H1 (cell line): Measurements from ENCODE around the gene CD44. TPM values are rescaled to one million over a fixed set of nuclear protein-coding genes. Genes with fewer than 3 reads are reported as not detected.
A peak's percentile ranks its signal among the peaks of the same experiment; 100 is the strongest.

Experiments
- CTCF ChIA-PET: fragments of 300-600 bp; sonication (Branson Sonifier 250); formaldehyde crosslinking; loops from one replicate; lab custom pipeline; 2021; ENCODE audit not compliant: partially characterized antibody; lab: Charles Lee
- POLR2A ChIA-PET: fragments of 300-600 bp; sonication (Branson Sonifier 250); formaldehyde crosslinking; loops from one replicate; lab custom pipeline; 2021; ENCODE audit warnings: inconsistent platforms; ENCODE audit not compliant: partially characterized antibody; lab: Charles Lee
- DNase-seq, 2 experiments: peaks; one replicate each; pipeline versions ENCODE4 v3.0.0 to v3.0.0-alpha.2; 2010 to 2022; ENCODE audit warnings: low spot score in 2 of 2, low read depth in 1 of 2, mixed read lengths in 1 of 2
- FAIRE-seq: peaks from 2 replicates; lab custom pipeline; 2011; peaks lifted over from hg19 to GRCh38; lab: Jason Lieb, UNC
- H2AFZ ChIP-seq: 2 replicates; pipeline ENCODE4 v1.8.1; 2012; ENCODE audit warnings: low read length, inconsistent platforms
- H2AK5ac ChIP-seq: 2 replicates; pipeline ENCODE4 v1.6.1; 2013; ENCODE audit warnings: low read depth, low read length
- H2BK120ac ChIP-seq: replicated peaks from 2 replicates; pipeline ENCODE3; 2013; ENCODE audit warnings: low read depth, low read length, inconsistent platforms
- H2BK12ac ChIP-seq: 2 replicates; pipeline ENCODE4 v1.6.1; 2013; ENCODE audit warnings: low read depth, low read length
- H2BK15ac ChIP-seq: 2 replicates; pipeline ENCODE4 v1.6.1; 2013; ENCODE audit warnings: low read length
- H2BK20ac ChIP-seq: 2 replicates; pipeline ENCODE4 v1.6.1; 2013; ENCODE audit warnings: low read length
- H2BK5ac ChIP-seq: 2 replicates; pipeline ENCODE4 v1.6.1; 2013; ENCODE audit warnings: low read depth, low read length
- H3K14ac ChIP-seq: 2 replicates; pipeline ENCODE4 v1.6.1; 2013; ENCODE audit warnings: inconsistent platforms; ENCODE audit not compliant: insufficient read length
- H3K18ac ChIP-seq: 2 replicates; pipeline ENCODE4 v1.6.1; 2013; ENCODE audit warnings: low read length; ENCODE audit errors: extremely low read depth
- H3K23ac ChIP-seq: 2 replicates; pipeline ENCODE4 v1.6.1; 2013; ENCODE audit warnings: inconsistent platforms; ENCODE audit not compliant: insufficient read length
- H3K23me2 ChIP-seq: 2 replicates; pipeline ENCODE4 v1.6.1; 2013; ENCODE audit warnings: low read depth, low read length
- H3K27ac ChIP-seq: 2 replicates; pipeline ENCODE4 v1.6.1; 2011; ENCODE audit warnings: low read depth, low read length, inconsistent platforms
- H3K27me3 ChIP-seq, 4 experiments: replicated peaks in 1 of 4; 1 replicate in 1 of 4; 2 replicates in 3 of 4; pipeline versions ENCODE4 v1.6.1 to v1.8.1; 2011 to 2013; ENCODE audit warnings: low read length in 3 of 4, mild to moderate bottlenecking in 3 of 4, inconsistent platforms in 2 of 4, mixed read lengths in 2 of 4, moderate library complexity in 1 of 4; ENCODE audit not compliant: control insufficient read depth in 3 of 4, insufficient read depth in 3 of 4; ENCODE audit errors: extremely low read depth in 1 of 4
- H3K36me3 ChIP-seq, 4 experiments: 2 replicates each; pipeline versions ENCODE4 v1.6.1 to v1.8.1; 2011 to 2013; ENCODE audit warnings: mild to moderate bottlenecking in 4 of 4, low read length in 3 of 4, moderate library complexity in 2 of 4, control low read depth in 1 of 4, inconsistent platforms in 1 of 4; ENCODE audit not compliant: insufficient read depth in 4 of 4, control insufficient read depth in 2 of 4
- H3K4ac ChIP-seq: replicated peaks from 2 replicates; pipeline ENCODE3; 2013; ENCODE audit warnings: low read length, low read depth, mixed read lengths, inconsistent platforms; ENCODE audit not compliant: insufficient read length
- H3K4me1 ChIP-seq, 4 experiments: replicated peaks in 1 of 4; 1 replicate in 1 of 4; 2 replicates in 3 of 4; pipeline versions ENCODE4 v1.6.1 to v1.8.1; 2011 to 2013; ENCODE audit warnings: low read length in 3 of 4, inconsistent platforms in 2 of 4, mixed read lengths in 1 of 4; ENCODE audit not compliant: insufficient read depth in 4 of 4, control insufficient read depth in 3 of 4
- H3K4me2 ChIP-seq, 2 experiments: 2 replicates each; pipeline versions ENCODE4 v1.6.1 to v1.8.1; 2011 to 2013; ENCODE audit warnings: low read depth in 2 of 2, low read length in 2 of 2, control low read depth in 1 of 2, inconsistent platforms in 1 of 2, mild to moderate bottlenecking in 1 of 2; ENCODE audit not compliant: insufficient read depth in 1 of 2
- H3K4me3 ChIP-seq, 4 experiments: fragments of 200-600, 300-600 bp in 1 of 4; sonication (generic), shearing (Covaris generic), sonication (Bioruptor Twin) in 1 of 4; 2 replicates each; pipeline versions ENCODE4 v1.5.1 to v1.8.1; 2011 to 2016; ENCODE audit warnings: low read length in 4 of 4, low read depth in 3 of 4, control low read depth in 2 of 4, inconsistent platforms in 2 of 4, mild to moderate bottlenecking in 2 of 4, mixed read lengths in 1 of 4, moderate library complexity in 1 of 4; ENCODE audit not compliant: insufficient read depth in 2 of 4; ENCODE audit errors: extremely low read depth in 1 of 4
- H3K56ac ChIP-seq: replicated peaks from 2 replicates; pipeline ENCODE3; 2013; ENCODE audit warnings: low read depth, mild to moderate bottlenecking, mixed read lengths, low read length, inconsistent platforms; ENCODE audit not compliant: insufficient read length
- H3K79me1 ChIP-seq: 2 replicates; pipeline ENCODE4 v1.6.1; 2013; ENCODE audit warnings: low read depth, low read length, control low read depth
- H3K79me2 ChIP-seq, 2 experiments: 2 replicates each; pipeline versions ENCODE4 v1.6.1 to v1.8.1; 2012 to 2013; ENCODE audit warnings: low read length in 2 of 2, mild to moderate bottlenecking in 2 of 2, inconsistent platforms in 1 of 2; ENCODE audit not compliant: insufficient read depth in 2 of 2, control insufficient read depth in 1 of 2
- H3K9ac ChIP-seq, 4 experiments: replicated peaks in 1 of 4; 1 replicate in 1 of 4; 2 replicates in 3 of 4; pipeline versions ENCODE4 v1.6.1 to v1.8.1; 2011 to 2013; ENCODE audit warnings: low read depth in 3 of 4, low read length in 3 of 4, control low read depth in 2 of 4, mild to moderate bottlenecking in 2 of 4, moderate library complexity in 2 of 4, inconsistent platforms in 1 of 4; ENCODE audit errors: extremely low read depth in 1 of 4
- H3K9me3 ChIP-seq, 2 experiments: 2 replicates each; pipeline versions ENCODE4 v1.6.1 to v1.8.1; 2012 to 2013; ENCODE audit warnings: mild to moderate bottlenecking in 2 of 2, moderate library complexity in 2 of 2, control low read depth in 1 of 2, inconsistent platforms in 1 of 2, low read depth in 1 of 2, low read length in 1 of 2, mixed read lengths in 1 of 2; ENCODE audit not compliant: insufficient read depth in 2 of 2
- H4K20me1 ChIP-seq, 2 experiments: replicated peaks in 1 of 2; 2 replicates each; pipeline versions ENCODE3 to v1.8.1; 2011 to 2013; ENCODE audit warnings: inconsistent platforms in 2 of 2, low read length in 2 of 2, mild to moderate bottlenecking in 1 of 2; ENCODE audit not compliant: insufficient read depth in 2 of 2, control insufficient read depth in 1 of 2
- H4K5ac ChIP-seq: 2 replicates; pipeline ENCODE4 v1.6.1; 2013; ENCODE audit warnings: low read length, low read depth, mixed read lengths, inconsistent platforms; ENCODE audit not compliant: insufficient read length
- H4K8ac ChIP-seq: 2 replicates; pipeline ENCODE4 v1.8.0; 2013; ENCODE audit warnings: mild to moderate bottlenecking, moderate library complexity, low read length, inconsistent platforms; ENCODE audit not compliant: insufficient read depth; ENCODE audit errors: extremely low read depth
- H4K91ac ChIP-seq: replicated peaks from 2 replicates; pipeline ENCODE3; 2013; ENCODE audit warnings: low read length, mixed read lengths, inconsistent platforms; ENCODE audit not compliant: insufficient read length
- EP300 ChIP-seq, 2 experiments: IDR thresholded peaks; 1 replicate in 1 of 2; 2 replicates in 1 of 2; pipeline ENCODE4 v1.6.1; 2011 to 2012; ENCODE audit warnings: low read depth in 2 of 2, low read length in 2 of 2, mild to moderate bottlenecking in 2 of 2, borderline replicate concordance in 1 of 2, inconsistent platforms in 1 of 2, moderate library complexity in 1 of 2
- HDAC6 ChIP-seq: IDR thresholded peaks from one replicate; pipeline ENCODE4 v1.7.1; 2012; ENCODE audit warnings: low read depth, mild to moderate bottlenecking, inconsistent platforms, low read length, moderate library complexity
- RNF2 ChIP-seq: fragments of 200-900, 300-1000 bp; sonication (generic); IDR thresholded peaks from 2 replicates; pipeline ENCODE4 v1.7.1; 2016; ENCODE audit warnings: borderline replicate concordance, low read depth, mild to moderate bottlenecking, antibody characterized with exemption, low read length; ENCODE audit not compliant: poor library complexity, severe bottlenecking; ENCODE audit errors: missing control alignments
- SUZ12 ChIP-seq: fragments of 200-600 bp; sonication (generic); IDR thresholded peaks from 2 replicates; pipeline ENCODE4 v1.6.1; 2012; ENCODE audit warnings: mild to moderate bottlenecking, inconsistent platforms, low read length, moderate library complexity, mixed read lengths
- TAF1 ChIP-seq: IDR thresholded peaks from 2 replicates; pipeline ENCODE4 v1.6.1; 2011; ENCODE audit warnings: mild to moderate bottlenecking, low read depth, low read length
- WGBS, 2 experiments: shearing (Covaris generic) in 1 of 2; methylation state at CpG; one replicate each; pipeline versions ENCODE4 v1.1.6 to v1.1.7; 2013 to 2015; ENCODE audit warnings: low lambda C conversion rate in 2 of 2, mixed read lengths in 2 of 2, inconsistent platforms in 1 of 2, low coverage in 1 of 2, missing lambda C conversion rate in 1 of 2; ENCODE audit not compliant: insufficient replicate concordance in 2 of 2, insufficient coverage in 1 of 2, insufficient read length in 1 of 2; ENCODE audit errors: extremely low coverage in 1 of 2, missing lambda C conversion rate in 1 of 2; 5-methylcytosine and 5-hydroxymethylcytosine counted together
- polyA plus RNA-seq, 7 experiments: library from polyadenylated mRNA; depleted of rRNA in 3 of 7; stranded (reverse) in 5 of 7; unstranded in 2 of 7; fragments of >200 nt in 5 of 7; fragments of 200-250 nt in 2 of 7; gene quantifications; 1 replicate in 5 of 7; 2 replicates in 1 of 7; 4 replicates in 1 of 7; pipeline versions ENCODE4 v1.2.1 to v1.2.3, GENCODE V29; 2011 to 2013; ENCODE audit warnings: missing spikeins in 2 of 7, mixed read lengths in 2 of 7
- total RNA-seq: library from RNA; stranded (reverse); fragmentation: NEBNext Ultra II Directional; extraction: Animal tissue kit (Norgen Biotek cat#: 25700); gene quantifications from 2 replicates; pipeline ENCODE4 v1.2.1, GENCODE V29; 2021
- TF ChIP-seq, protein P1 (sequence below): IDR thresholded peaks from 2 replicates; pipeline ENCODE4 v1.6.1; 2011; ENCODE audit warnings: low read length, improper control_type of control experiment

The CD44 gene
- total and polyA plus RNA-seq, 2 of the 8 experiments (the other 6 are each of a cell fraction or from before 2014, with no cell fraction given) = 11.8 to 13.7 TPM

DNA sequence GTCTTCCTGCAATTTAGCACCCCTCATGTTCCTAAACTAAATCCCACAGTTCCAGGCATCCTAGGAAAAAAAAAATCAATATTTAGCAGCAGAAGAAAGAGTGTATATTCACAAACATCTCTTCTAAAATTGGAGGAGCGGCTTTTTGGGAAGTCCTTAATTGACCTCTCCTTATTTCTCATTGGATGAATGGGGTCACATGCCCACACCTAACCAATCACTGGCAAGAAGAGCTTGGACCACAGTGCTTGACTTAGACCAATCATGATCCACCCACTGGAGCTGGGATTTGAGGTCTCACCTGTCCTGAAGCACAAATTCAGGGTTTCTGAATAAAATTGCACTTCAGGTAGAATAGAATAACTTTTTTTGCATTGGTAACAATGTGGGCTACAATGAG lies 16.0 kb downstream of the CD44 start:
- TF ChIP-seq SUZ12 (no peak), TAF1 (no peak), EP300 (IDR thresholded peaks at IDR 0.05; ENCODE audit: borderline replicate concordance in 1 of 2, low read depth in 2 of 2, low read length in 2 of 2) (no peak), RNF2 (no peak), HDAC6 (no peak)
- TF ChIP-seq, protein P1, sequence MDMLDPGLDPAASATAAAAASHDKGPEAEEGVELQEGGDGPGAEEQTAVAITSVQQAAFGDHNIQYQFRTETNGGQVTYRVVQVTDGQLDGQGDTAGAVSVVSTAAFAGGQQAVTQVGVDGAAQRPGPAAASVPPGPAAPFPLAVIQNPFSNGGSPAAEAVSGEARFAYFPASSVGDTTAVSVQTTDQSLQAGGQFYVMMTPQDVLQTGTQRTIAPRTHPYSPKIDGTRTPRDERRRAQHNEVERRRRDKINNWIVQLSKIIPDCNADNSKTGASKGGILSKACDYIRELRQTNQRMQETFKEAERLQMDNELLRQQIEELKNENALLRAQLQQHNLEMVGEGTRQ = 0 out of 2 replicates have a peak, but pooled peaks have one; percentile 30
- TF ChIP-seq, all 59 proteins: peak for 1
- Histone ChIP-seq H2BK120ac (no peak overlapping the region), H3K27ac (no peak overlapping the region), H2AK5ac (no peak overlapping the region), H4K8ac (no peak overlapping the region), H3K79me2 (no peaks in the 10 kb centered on the region), H2AFZ (no peak overlapping the region), H4K5ac (no peak overlapping the region), H3K4me3 (no peak overlapping the region), H3K4ac (no peak overlapping the region), H3K9me3 (no peaks in the 10 kb centered on the region), H2BK5ac (no peak overlapping the region), H3K4me1 (peaks cover 0 to 10% (median 6%) of the 10 kb centered on the region in 4 experiments; a peak in 6 of 7 replicates), H2BK15ac (no peak overlapping the region), H3K23ac (no peak overlapping the region), H3K18ac (no peak overlapping the region), H2BK20ac (no peak overlapping the region), H3K79me1 (no peaks in the 10 kb centered on the region), H3K23me2 (peaks cover 1% of the 10 kb centered on the region; the same call in 1 of the 2 replicates), H3K36me3 (no peaks in the 10 kb centered on the region), H3K14ac (no peak overlapping the region), H4K20me1 (no peaks in the 10 kb centered on the region), H3K27me3 (no peaks in the 10 kb centered on the region), H2BK12ac (no peak overlapping the region), H3K56ac (no peak overlapping the region), H3K4me2 (no peak overlapping the region), H4K91ac (no peak overlapping the region), H3K9ac (no peak overlapping the region)
- 89% methylated on average over 1 of the region's 1 CpG; no CpG with 5 or more reads in 1 of the 2 experiments for whole genome bisulfite sequencing, 2 experiments
- POLR2A ChIA-PET = interaction anchor here (0.5 kb wide), 1 partner anchor 1113 kb away, joined by 4 read pairs; no protein-coding TSS in a partner anchor
- CTCF ChIA-PET = interaction anchor here (0.8 to 2.8 kb wide), 5 partner anchors 11 to 84 kb away, joined by 3 to 9 read pairs (median 3); no protein-coding TSS in a partner anchor
- DNase-seq = no peak
- FAIRE-seq = no peak
